Astrocyte of the cerebellum (primary cell): ENCODE measurements around the gene MAMDC2.

Experiments
- DNase-seq: peaks from one replicate; pipeline ENCODE4 v3.0.0-alpha.2; 2011; ENCODE audit warnings: low read depth
- H3K4me3 ChIP-seq: 2 replicates; pipeline ENCODE4 v1.5.1; 2011; ENCODE audit warnings: mild to moderate bottlenecking, low read depth, low read length, moderate library complexity
- CTCF ChIP-seq: IDR thresholded peaks from 2 replicates; pipeline ENCODE4 v1.5.1; 2012; ENCODE audit warnings: low read length, low read depth, moderate library complexity, mild to moderate bottlenecking; ENCODE audit errors: missing control alignments
- in situ Hi-C: cut with HindIII; loops from 2 replicates; pipeline ENCODE4 v1.10.0; 2017; ENCODE audit warnings: low sequenced_read_pairs

The MAMDC2 gene

GRCh38 chr9:70043285-70043684 is 363 bp upstream of the MAMDC2 start:
- TF ChIP-seq CTCF, result no peak
- peak overlapping the region; percentile 42 for H3K4me3 ChIP-seq
- in situ Hi-C loops, result no loop called here
- no peak for DNase-seq

DNA sequence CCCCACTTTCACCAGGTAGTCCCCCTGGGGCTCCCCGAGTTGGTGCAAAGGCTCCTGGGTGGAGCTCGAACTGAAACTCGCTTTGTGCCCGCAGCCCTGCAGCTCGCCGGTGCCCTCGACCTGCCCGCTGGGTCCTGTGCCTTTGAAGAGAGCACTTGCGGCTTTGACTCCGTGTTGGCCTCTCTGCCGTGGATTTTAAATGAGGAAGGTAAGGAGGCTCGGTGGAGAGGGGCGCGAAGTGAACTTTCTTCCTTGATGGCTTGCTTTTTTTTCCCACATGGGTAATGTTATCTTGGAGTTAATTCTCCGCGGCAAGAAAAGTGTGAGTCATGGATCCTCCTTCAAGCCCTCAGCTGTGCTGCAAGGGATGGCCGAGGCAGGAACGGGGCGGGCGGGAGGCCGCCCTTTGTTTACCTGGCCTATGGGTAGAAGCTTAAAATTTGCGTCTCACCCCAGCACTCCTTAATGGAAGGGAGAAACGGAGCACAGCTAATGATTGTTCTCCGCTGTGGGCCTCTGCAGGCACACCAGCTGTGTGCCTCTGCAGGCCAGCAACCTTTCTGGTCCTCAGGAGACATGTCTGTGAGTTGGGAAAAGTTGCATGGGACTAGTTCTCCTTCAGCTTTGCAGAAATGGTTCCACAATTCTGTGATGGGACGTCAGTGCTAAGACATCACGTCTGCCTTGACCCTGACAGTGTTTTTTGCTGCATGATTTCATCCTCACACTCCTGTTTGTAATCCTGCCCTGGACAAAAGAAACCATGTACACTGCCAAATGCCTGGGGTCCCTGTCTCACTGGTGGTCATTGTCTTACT is 1.1 kb downstream of the MAMDC2 start:
- no peak for DNase-seq
- H3K4me3 ChIP-seq, result peak overlapping the region; percentile 42
- in situ Hi-C loops, result no loop called here
- TF ChIP-seq CTCF, result no peak

GRCh38 chr9:70045452-70045851 is 1.8 kb downstream of the MAMDC2 start:
- no peak for TF ChIP-seq CTCF
- in situ Hi-C loops, result no loop called here
- DNase-seq, result no peak
- H3K4me3 ChIP-seq, result no peak overlapping the region

DNA sequence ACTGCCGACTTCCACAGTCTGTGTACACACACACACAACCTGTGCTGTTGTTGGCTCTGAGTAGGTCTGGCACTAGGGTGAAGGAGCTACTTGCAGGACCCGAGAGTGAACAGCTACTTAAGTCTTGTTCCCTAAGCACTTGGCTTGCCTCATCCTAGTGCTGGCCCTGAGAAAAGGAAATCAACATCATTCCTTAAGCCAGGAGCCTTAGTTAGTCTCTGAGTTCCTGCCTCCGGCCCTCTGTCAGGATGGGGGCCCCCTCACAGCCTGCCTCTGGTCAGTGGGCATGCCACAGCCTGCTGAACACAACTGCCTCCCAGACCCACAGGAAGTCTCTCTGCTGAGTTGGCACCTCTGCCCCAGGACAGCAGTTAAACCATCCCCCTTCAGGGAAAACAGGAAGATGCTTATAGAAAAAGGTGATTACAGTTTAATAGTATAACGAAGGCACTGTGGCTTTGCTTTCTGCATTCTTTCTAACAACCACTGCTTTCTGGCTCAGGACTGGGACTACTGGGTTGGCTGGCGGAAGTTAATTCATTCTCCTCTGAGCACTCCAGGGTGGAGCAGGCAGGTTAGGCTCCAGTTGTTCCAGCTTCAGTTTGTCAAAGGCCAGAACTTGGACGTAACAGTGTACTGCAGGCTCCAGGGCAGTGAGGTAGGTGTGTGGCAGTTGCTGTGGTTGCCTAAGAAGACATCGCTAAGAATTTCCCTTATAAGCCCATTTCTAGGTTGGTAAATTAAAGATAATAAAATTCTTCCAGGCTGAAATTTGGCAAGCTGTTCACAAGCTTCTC is 2.8 kb downstream of the MAMDC2 start:
- DNase-seq, result no peak
- H3K4me3 ChIP-seq, result no peak overlapping the region
- TF ChIP-seq CTCF, result no peak
- in situ Hi-C loops, result no loop called here

DNA sequence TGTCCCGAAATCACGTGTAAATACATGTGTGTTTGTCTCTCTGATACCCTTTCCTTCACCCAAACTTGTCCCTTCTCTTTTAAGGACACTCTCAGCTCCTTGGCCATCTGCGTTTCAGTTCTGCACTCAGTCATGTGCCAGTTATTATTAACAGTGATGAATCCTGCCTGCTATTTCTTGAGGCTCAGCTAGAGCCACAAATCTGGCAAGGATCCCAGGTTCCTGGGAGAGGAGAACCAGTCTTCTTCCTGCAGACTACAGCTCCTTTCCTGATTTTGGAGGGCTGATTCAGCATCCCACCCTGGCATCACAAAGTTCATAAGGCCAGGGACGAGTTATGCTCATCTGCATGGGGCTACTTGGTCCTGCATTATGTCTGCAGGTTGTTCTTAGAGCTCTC is 5.6 kb downstream of the MAMDC2 start:
- no peak overlapping the region for H3K4me3 ChIP-seq
- TF ChIP-seq CTCF, result no peak
- in situ Hi-C loops, result no loop called here
- peak; percentile 49 for DNase-seq

DNA sequence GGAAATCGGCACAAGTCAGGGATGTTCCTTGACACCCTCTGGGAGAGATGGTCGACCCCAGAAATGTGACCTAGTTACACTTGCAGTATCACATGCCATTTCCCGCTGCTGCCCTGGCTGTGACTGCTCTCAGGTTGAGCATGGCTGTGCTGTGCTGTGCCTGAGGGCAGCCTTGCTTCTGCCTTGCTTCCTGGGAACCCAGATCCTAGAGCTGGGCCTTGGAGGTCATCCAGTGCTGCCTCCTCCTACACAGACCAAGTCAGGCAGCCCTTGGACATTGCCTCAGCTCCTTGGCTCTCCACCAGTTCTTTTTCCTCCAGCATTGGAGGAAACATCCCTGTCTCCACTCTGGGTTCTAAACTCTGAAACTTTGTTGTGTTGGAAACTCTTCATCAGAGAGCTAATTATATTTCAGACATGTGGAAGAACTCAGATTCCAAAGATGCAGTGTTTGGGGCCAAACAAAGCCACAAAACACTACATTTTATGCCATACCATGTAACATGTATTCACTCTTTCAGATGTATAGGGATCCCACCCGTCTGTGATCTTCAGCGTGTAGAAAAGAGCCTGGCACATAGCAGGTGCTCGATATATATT is 6.1 kb downstream of the MAMDC2 start:
- no peak overlapping the region for H3K4me3 ChIP-seq
- no peak for TF ChIP-seq CTCF
- in situ Hi-C loops, result no loop called here
- no peak for DNase-seq
